Stimulated activated CD8-positive, alpha-beta memory T cell treated with anti-CD3 and anti-CD28 coated beads, Interleukin-2, amount 100 ng/mL, for 1 hour (primary cell): ENCODE results near the gene PFKP.
"Not testable (repeated sequence)": the region's sequence is repeated elsewhere in the genome, so short reads cannot be mapped to it uniquely, and the experiment has no call there.

Experiments used
- DNase-seq, 2 donors: peaks; one replicate each; pipeline ENCODE4 v3.0.0-alpha.2; 2020; ENCODE audit warnings: low read depth in 2 of 2

Gene PFKP

GRCh38 chr10:3098689-3099088 is 31.3 kb downstream of the PFKP start:
- DNase-seq, result no peak

GRCh38 chr10:3099291-3100092 is 32.1 kb downstream of the PFKP start:
- no peak for DNase-seq

GRCh38 chr10:3100093-3100792 is 32.9 kb downstream of the PFKP start:
- no peak for DNase-seq

- no peak for DNase-seq
Measured at GRCh38 chr10:3100856-3101640, 33.7 kb downstream of the PFKP start.

GRCh38 chr10:3102720-3103427 is 35.5 kb downstream of the PFKP start:
- no peak for DNase-seq

GRCh38 chr10:3103646-3104045 is 36.3 kb downstream of the PFKP start:
- no peak for DNase-seq

- no peak for DNase-seq
Measured at GRCh38 chr10:3104251-3104918, 37.0 kb downstream of the PFKP start.

GRCh38 chr10:3105166-3105565 is 37.8 kb downstream of the PFKP start:
- DNase-seq, result no peak

- DNase-seq, result no peak
Measured at GRCh38 chr10:3105905-3106304, 38.6 kb downstream of the PFKP start.

GRCh38 chr10:3106328-3106727 is 39.0 kb downstream of the PFKP start:
- not testable (repeated sequence) for DNase-seq

- DNase-seq, result no peak
Measured at GRCh38 chr10:3106928-3107425, 39.6 kb downstream of the PFKP start.

- no peak for DNase-seq
Measured at GRCh38 chr10:3107426-3107961, 40.1 kb downstream of the PFKP start.

- DNase-seq, result no peak
Measured at GRCh38 chr10:3108033-3108432, 40.7 kb downstream of the PFKP start.

- no peak for DNase-seq
Measured at GRCh38 chr10:3108575-3109105, 41.3 kb downstream of the PFKP start.

- DNase-seq, result no peak
Measured at GRCh38 chr10:3109196-3109595, 41.8 kb downstream of the PFKP start.

GRCh38 chr10:3109633-3110032 is 42.3 kb downstream of the PFKP start:
- DNase-seq, result no peak

- no peak for DNase-seq
Measured at GRCh38 chr10:3110782-3111620, 43.7 kb downstream of the PFKP start.

- no peak for DNase-seq
Measured at GRCh38 chr10:3111621-3112163, 44.3 kb downstream of the PFKP start.

GRCh38 chr10:3113343-3113720 is 46.0 kb downstream of the PFKP start:
- DNase-seq, result no peak
